ENCODE results near the gene SGF29.

SGF29 gene

GRCh38 chr16:28513484-28514181, 40.1 kb upstream of the SGF29 start:
- TF ChIP-seq CTCF (IDR thresholded peaks at IDR 0.05; ENCODE audit: low read depth, low read length, missing control alignments), result no peak
- no peak overlapping the region for H3K27ac ChIP-seq
- no peak for DNase-seq
- no peaks in the 10 kb centered on the region for H3K27me3 ChIP-seq (replicated peaks)
- in situ Hi-C loops (cut with HindIII; ENCODE audit: low pct_ligation_motif_present, low sequenced_read_pairs), result no loop called here
- no peak overlapping the region for H3K4me3 ChIP-seq (ENCODE audit: low read depth, low read length)
- no peaks in the 10 kb centered on the region for H3K36me3 ChIP-seq (replicated peaks)

- DNase-seq, result no peak
- Histone ChIP-seq H3K27ac (no peak overlapping the region), H3K27me3 (replicated peaks) (no peaks in the 10 kb centered on the region), H3K36me3 (replicated peaks) (no peaks in the 10 kb centered on the region), H3K4me3 (ENCODE audit: low read depth, low read length) (no peak overlapping the region)
- TF ChIP-seq CTCF (IDR thresholded peaks at IDR 0.05; ENCODE audit: low read depth, low read length, missing control alignments), result no peak
- in situ Hi-C loops (cut with HindIII; ENCODE audit: low pct_ligation_motif_present, low sequenced_read_pairs), result no loop called here
Observed at GRCh38 chr16:28514246-28514645, 39.5 kb upstream of the SGF29 start.

- H3K4me3 ChIP-seq (ENCODE audit: low read depth, low read length), result no peak overlapping the region
- no peaks in the 10 kb centered on the region for H3K36me3 ChIP-seq (replicated peaks)
- no peaks in the 10 kb centered on the region for H3K27me3 ChIP-seq (replicated peaks)
- no peak for DNase-seq
- no peak overlapping the region for H3K27ac ChIP-seq
- in situ Hi-C loops (cut with HindIII; ENCODE audit: low pct_ligation_motif_present, low sequenced_read_pairs), result no loop called here
- no peak for TF ChIP-seq CTCF (IDR thresholded peaks at IDR 0.05; ENCODE audit: low read depth, low read length, missing control alignments)
Observed at GRCh38 chr16:28520672-28521071, 33.0 kb upstream of the SGF29 start.

GRCh38 chr16:28521436-28521835, 32.3 kb upstream of the SGF29 start:
- no peaks in the 10 kb centered on the region for H3K27me3 ChIP-seq (replicated peaks)
- H3K4me3 ChIP-seq (ENCODE audit: low read depth, low read length), result no peak overlapping the region
- in situ Hi-C loops (cut with HindIII; ENCODE audit: low pct_ligation_motif_present, low sequenced_read_pairs), result no loop called here
- H3K36me3 ChIP-seq (replicated peaks), result no peaks in the 10 kb centered on the region
- DNase-seq, result no peak
- no peak for TF ChIP-seq CTCF (IDR thresholded peaks at IDR 0.05; ENCODE audit: low read depth, low read length, missing control alignments)
- H3K27ac ChIP-seq, result no peak overlapping the region

GRCh38 chr16:28522792-28523191, 30.9 kb upstream of the SGF29 start:
- in situ Hi-C loops (cut with HindIII; ENCODE audit: low pct_ligation_motif_present, low sequenced_read_pairs), result no loop called here
- no peak for TF ChIP-seq CTCF (IDR thresholded peaks at IDR 0.05; ENCODE audit: low read depth, low read length, missing control alignments)
- Histone ChIP-seq H3K27me3 (replicated peaks) (no peaks in the 10 kb centered on the region), H3K4me3 (ENCODE audit: low read depth, low read length) (no peak overlapping the region), H3K36me3 (replicated peaks) (no peaks in the 10 kb centered on the region), H3K27ac (no peak overlapping the region)
- no peak for DNase-seq

- no peak overlapping the region for H3K27ac ChIP-seq
- no peaks in the 10 kb centered on the region for H3K36me3 ChIP-seq (replicated peaks)
- no peaks in the 10 kb centered on the region for H3K27me3 ChIP-seq (replicated peaks)
- in situ Hi-C loops (cut with HindIII; ENCODE audit: low pct_ligation_motif_present, low sequenced_read_pairs), result no loop called here
- no peak for DNase-seq
- no peak overlapping the region for H3K4me3 ChIP-seq (ENCODE audit: low read depth, low read length)
- no peak for TF ChIP-seq CTCF (IDR thresholded peaks at IDR 0.05; ENCODE audit: low read depth, low read length, missing control alignments)
Observed at GRCh38 chr16:28524681-28525171, 29.0 kb upstream of the SGF29 start.
